Effector CD8-positive, alpha-beta T cell (primary cell): ENCODE measurements around the gene SCYGR6.
"Not testable (repeated sequence)": the region's sequence is repeated elsewhere in the genome, so short reads cannot be mapped to it uniquely, and the experiment has no call there.

Source experiments
- DNase-seq: peaks from one replicate; lab custom pipeline; 2025; lab: John Stamatoyannopoulos, UW
- total RNA-seq, 4 experiments: gene quantifications; one replicate each; lab custom pipeline; 2026; lab: John Stamatoyannopoulos, UW

SCYGR6 gene
- total RNA-seq: 0 reads per million in 4 experiments

- DNase-seq: no peak
Measured at GRCh38 chr2:227724394-227725039, at the start of gene SCYGR6. Gene SCYGR6 (minus strand): TSS chr2:227724757. CDS start chr2:227724757, 0 bp downstream.

- DNase-seq: no peak
Measured at GRCh38 chr2:227774011-227774624, 49.6 kb upstream of the SCYGR6 start.

- DNase-seq: no peak
Measured at GRCh38 chr2:227772932-227773331, 48.4 kb upstream of the SCYGR6 start.

GRCh38 chr2:227772197-227772661 is 47.7 kb upstream of the SCYGR6 start:
- DNase-seq: no peak

GRCh38 chr2:227767830-227768229 is 43.3 kb upstream of the SCYGR6 start:
- no peak for DNase-seq

GRCh38 chr2:227766373-227766883 is 41.9 kb upstream of the SCYGR6 start:
- peak; percentile 37 for DNase-seq

- no peak for DNase-seq
Measured at GRCh38 chr2:227765788-227766372, 41.3 kb upstream of the SCYGR6 start.

GRCh38 chr2:227761740-227762476 is 37.4 kb upstream of the SCYGR6 start:
- DNase-seq: no peak

- DNase-seq: no peak
Measured at GRCh38 chr2:227759411-227760118, 35.0 kb upstream of the SCYGR6 start.

- not testable (repeated sequence) for DNase-seq
Measured at GRCh38 chr2:227756261-227756660, 31.7 kb upstream of the SCYGR6 start.

GRCh38 chr2:227748079-227748478 is 23.5 kb upstream of the SCYGR6 start:
- DNase-seq: no peak

- no peak for DNase-seq
Measured at GRCh38 chr2:227745594-227745993, 21.0 kb upstream of the SCYGR6 start, which contains the start of gene SCYGR8. Gene SCYGR8 (plus strand): TSS chr2:227745894. CDS start chr2:227745894, 0 bp downstream.

GRCh38 chr2:227740705-227741104 is 16.1 kb upstream of the SCYGR6 start:
- DNase-seq: not testable (repeated sequence)

GRCh38 chr2:227739351-227739750 is 14.8 kb upstream of the SCYGR6 start:
- no peak for DNase-seq

- DNase-seq: no peak
Measured at GRCh38 chr2:227728035-227728434, 3.5 kb upstream of the SCYGR6 start, which contains the start of gene SCYGR7. Gene SCYGR7 (plus strand): TSS chr2:227728335. CDS start chr2:227728335, 0 bp downstream.

GRCh38 chr2:227722821-227723220 is 1.7 kb downstream of the SCYGR6 start:
- not testable (repeated sequence) for DNase-seq

- no peak for DNase-seq
Measured at GRCh38 chr2:227720680-227721079, 3.9 kb downstream of the SCYGR6 start.

GRCh38 chr2:227719641-227720040 is 4.9 kb downstream of the SCYGR6 start:
- DNase-seq: no peak

GRCh38 chr2:227717687-227718567 is 6.6 kb downstream of the SCYGR6 start, which contains the start of gene SLC19A3:
Gene SLC19A3 (minus strand): TSS chr2:227718028. CDS start chr2:227702318, 15,710 bp downstream.
- DNase-seq: no peak

- no peak for DNase-seq
Measured at GRCh38 chr2:227716501-227716900, 8.1 kb downstream of the SCYGR6 start.
